ENCODE data around the gene FSTL3.
"Not testable (repeated sequence)": the region's sequence is repeated elsewhere in the genome, so short reads cannot be mapped to it uniquely, and the experiment has no call there.

The FSTL3 gene

DNA sequence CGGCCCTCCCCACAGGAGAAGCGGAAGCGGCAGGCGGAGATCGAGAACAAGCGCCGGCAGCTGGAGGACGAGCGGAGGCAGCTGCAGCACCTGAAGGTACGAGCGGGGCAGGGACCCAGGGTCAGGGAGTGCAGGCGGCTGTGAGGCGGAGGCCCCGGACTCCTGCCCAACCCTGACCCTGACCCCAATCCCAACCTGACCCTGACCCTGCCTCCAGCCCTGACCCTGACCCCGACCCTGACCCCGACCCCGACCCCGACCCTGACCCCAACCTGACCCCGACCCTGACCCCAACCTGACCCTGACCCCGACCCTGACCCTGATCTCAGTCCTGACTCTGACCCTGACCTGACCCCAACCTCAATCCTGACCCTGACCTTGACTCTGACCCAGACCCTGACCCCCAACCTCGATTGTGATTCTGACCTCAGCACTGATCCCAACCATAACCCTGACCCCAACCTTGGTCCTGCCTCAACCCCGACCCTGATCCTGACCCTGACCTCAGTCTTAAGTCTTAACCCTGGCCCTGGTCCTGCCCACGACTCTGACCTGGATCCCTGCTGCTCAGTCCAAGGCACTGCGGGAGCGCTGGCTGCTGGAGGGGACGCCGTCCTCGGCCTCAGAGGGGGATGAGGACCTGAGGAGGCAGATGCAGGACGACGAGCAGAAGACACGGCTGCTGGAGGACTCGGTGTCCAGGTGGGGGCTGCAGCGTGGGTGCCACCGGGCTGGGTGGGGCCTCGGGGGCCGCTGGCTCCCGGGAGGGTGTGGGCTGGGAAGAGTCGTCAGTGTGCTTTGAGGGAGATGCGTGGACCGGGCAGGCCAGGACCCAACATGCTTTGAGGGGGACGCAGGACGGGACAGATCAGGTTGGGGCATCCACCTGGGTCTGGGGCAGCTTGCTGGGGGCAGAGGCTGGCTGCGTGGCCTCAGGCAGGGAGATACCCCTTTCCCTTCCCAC lies 51.1 kb downstream of the FSTL3 start:
- Histone ChIP-seq H3K27me3 (ENCODE audit: insufficient read depth, low read depth, severe bottlenecking) (no peaks in the 10 kb centered on the region), H3K4me3 (ENCODE audit: low read depth, low read length) (no peak overlapping the region), H3K36me3 (peaks cover 56% of the 10 kb centered on the region), H3K27ac (no peak overlapping the region), H3K9me3 (ENCODE audit: severe bottlenecking) (no peaks in the 10 kb centered on the region)
- TF ChIP-seq, protein P1, sequence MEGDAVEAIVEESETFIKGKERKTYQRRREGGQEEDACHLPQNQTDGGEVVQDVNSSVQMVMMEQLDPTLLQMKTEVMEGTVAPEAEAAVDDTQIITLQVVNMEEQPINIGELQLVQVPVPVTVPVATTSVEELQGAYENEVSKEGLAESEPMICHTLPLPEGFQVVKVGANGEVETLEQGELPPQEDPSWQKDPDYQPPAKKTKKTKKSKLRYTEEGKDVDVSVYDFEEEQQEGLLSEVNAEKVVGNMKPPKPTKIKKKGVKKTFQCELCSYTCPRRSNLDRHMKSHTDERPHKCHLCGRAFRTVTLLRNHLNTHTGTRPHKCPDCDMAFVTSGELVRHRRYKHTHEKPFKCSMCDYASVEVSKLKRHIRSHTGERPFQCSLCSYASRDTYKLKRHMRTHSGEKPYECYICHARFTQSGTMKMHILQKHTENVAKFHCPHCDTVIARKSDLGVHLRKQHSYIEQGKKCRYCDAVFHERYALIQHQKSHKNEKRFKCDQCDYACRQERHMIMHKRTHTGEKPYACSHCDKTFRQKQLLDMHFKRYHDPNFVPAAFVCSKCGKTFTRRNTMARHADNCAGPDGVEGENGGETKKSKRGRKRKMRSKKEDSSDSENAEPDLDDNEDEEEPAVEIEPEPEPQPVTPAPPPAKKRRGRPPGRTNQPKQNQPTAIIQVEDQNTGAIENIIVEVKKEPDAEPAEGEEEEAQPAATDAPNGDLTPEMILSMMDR (IDR thresholded peaks at IDR 0.05; ENCODE audit: low read depth, low read length): no peak
- DNase-seq: no peak

DNA sequence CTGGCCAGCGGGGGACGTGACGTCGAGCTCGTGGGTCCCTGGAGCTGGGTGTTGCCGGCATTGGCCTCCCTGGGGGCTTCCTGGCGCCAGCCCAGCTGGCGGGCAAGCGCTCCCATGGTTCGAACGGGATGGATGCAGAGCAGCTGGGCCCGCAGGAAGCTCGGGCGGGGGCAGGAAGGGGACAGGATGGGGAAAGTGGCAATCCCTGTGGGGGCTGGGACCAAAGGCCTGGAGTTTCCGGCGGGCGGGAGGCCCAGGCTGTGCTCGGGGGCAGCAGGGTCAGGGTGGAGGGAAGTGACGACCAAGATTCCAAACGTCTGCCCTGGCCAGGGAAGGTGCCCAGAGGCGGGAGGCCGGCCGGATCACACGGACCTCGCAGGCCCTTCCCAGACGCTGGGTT lies 51.8 kb downstream of the FSTL3 start:
- Histone ChIP-seq H3K27me3 (ENCODE audit: insufficient read depth, low read depth, severe bottlenecking) (no peaks in the 10 kb centered on the region), H3K36me3 (peaks cover 57% of the 10 kb centered on the region), H3K4me3 (ENCODE audit: low read depth, low read length) (no peak overlapping the region), H3K27ac (no peak overlapping the region), H3K9me3 (ENCODE audit: severe bottlenecking) (no peaks in the 10 kb centered on the region)
- no peak for DNase-seq
- TF ChIP-seq, protein P1 (IDR thresholded peaks at IDR 0.05; ENCODE audit: low read depth, low read length): no peak

DNA sequence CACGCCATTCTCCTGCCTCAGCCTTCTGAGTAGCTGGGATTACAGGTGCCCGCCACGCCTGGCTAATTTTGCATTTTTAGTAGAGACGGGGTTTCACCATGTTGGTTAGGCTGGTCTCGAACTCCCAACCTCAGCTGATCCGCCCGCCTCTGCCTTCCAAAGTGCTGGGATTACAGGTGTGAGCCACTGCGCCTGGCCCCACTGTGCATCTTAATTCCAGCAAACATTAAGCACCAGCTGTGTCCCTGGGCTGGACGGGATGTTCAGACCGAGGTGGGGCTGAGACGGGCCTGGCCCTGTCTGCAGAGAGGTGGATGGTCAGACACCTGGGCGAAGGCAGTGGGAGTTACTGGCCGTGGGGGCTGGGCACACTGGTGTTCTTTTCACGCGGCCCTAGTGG lies 53.4 kb downstream of the FSTL3 start:
- not testable (repeated sequence) for DNase-seq; H3K4me3 ChIP-seq (ENCODE audit: low read depth, low read length); H3K9me3 ChIP-seq (ENCODE audit: severe bottlenecking); H3K27me3 ChIP-seq (ENCODE audit: insufficient read depth, low read depth, severe bottlenecking); H3K27ac ChIP-seq
- peaks cover 67% of the 10 kb centered on the region for H3K36me3 ChIP-seq

GRCh38 chr19:729965-730668 lies 53.9 kb downstream of the FSTL3 start:
- no peak overlapping the region for H3K4me3 ChIP-seq (ENCODE audit: low read depth, low read length)
- no peaks in the 10 kb centered on the region for H3K9me3 ChIP-seq (ENCODE audit: severe bottlenecking)
- no peaks in the 10 kb centered on the region for H3K27me3 ChIP-seq (ENCODE audit: insufficient read depth, low read depth, severe bottlenecking)
- DNase-seq: no peak
- TF ChIP-seq, protein P1 (IDR thresholded peaks at IDR 0.05; ENCODE audit: low read depth, low read length): no peak
- no peak overlapping the region for H3K27ac ChIP-seq
- H3K36me3 ChIP-seq: peaks cover 67% of the 10 kb centered on the region

DNA sequence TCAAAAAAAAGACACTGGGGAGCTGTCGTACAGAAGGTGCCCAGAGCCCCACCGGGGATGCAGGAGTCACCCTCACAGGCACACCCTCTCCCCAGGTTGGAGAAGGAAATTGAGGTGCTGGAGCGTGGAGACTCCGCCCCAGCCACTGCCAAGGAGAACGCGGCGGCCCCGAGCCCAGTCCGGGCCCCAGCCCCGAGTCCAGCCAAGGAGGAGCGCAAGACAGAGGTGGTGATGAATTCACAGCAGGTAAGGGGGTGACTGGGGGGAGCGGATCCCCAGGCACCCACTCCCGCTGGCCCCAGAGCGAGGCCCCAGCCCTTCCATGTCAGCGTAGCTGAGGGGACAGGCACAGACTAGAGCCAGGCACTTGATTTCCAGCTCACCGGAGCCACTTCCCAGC lies 54.8 kb downstream of the FSTL3 start:
- peaks cover 62% of the 10 kb centered on the region for H3K36me3 ChIP-seq

More for the DNA sequence above, 54.8 kb downstream of the FSTL3 start:
- DNase-seq: no peak
- H3K9me3 ChIP-seq (ENCODE audit: severe bottlenecking): no peaks in the 10 kb centered on the region
- no peak overlapping the region for H3K27ac ChIP-seq
- H3K27me3 ChIP-seq (ENCODE audit: insufficient read depth, low read depth, severe bottlenecking): no peaks in the 10 kb centered on the region
- H3K4me3 ChIP-seq (ENCODE audit: low read depth, low read length): no peak overlapping the region
- TF ChIP-seq, protein P1 (IDR thresholded peaks at IDR 0.05; ENCODE audit: low read depth, low read length): no peak
